CD14-positive monocyte (primary cell): ENCODE measurements around the gene AJAP1. TPM values are rescaled to one million over a fixed set of nuclear protein-coding genes. Genes with fewer than 3 reads are reported as not detected.

ENCODE experiments used
- DNase-seq, 3 donors: peaks; one replicate each; pipeline ENCODE4 v3.0.0-alpha.2; 2011 to 2022
- H2AFZ ChIP-seq: 2 replicates; pipeline ENCODE4 v1.6.0; 2012; ENCODE audit warnings: mild to moderate bottlenecking, low read depth, low read length, inconsistent platforms; ENCODE audit not compliant: insufficient read depth, poor library complexity, severe bottlenecking
- H3K27ac ChIP-seq, 2 donors: 1 replicate in 1 of 2; 2 replicates in 1 of 2; pipeline ENCODE4 v1.5.1; 2012 to 2013; ENCODE audit warnings: low read length in 2 of 2, control low read depth in 1 of 2, inconsistent platforms in 1 of 2, low read depth in 1 of 2, mild to moderate bottlenecking in 1 of 2
- H3K27me3 ChIP-seq, 2 donors: one replicate each; pipeline versions ENCODE4 v1.6.0 to v1.6.1; 2011 to 2013; ENCODE audit warnings: low read length in 2 of 2; ENCODE audit not compliant: control insufficient read depth in 2 of 2, insufficient read depth in 2 of 2
- H3K36me3 ChIP-seq, 2 donors: replicated peaks in 1 of 2; 1 replicate in 1 of 2; 2 replicates in 1 of 2; pipeline versions ENCODE4 v1.5.1 to v1.6.1; 2012 to 2013; ENCODE audit warnings: low read length in 2 of 2, control low read depth in 1 of 2, inconsistent platforms in 1 of 2, mild to moderate bottlenecking in 1 of 2; ENCODE audit not compliant: insufficient read depth in 2 of 2, control insufficient read depth in 1 of 2
- H3K4me1 ChIP-seq, 2 donors: 1 replicate in 1 of 2; 2 replicates in 1 of 2; pipeline versions ENCODE4 v1.5.1 to v1.6.1; 2012 to 2013; ENCODE audit warnings: low read length in 2 of 2, control low read depth in 1 of 2, inconsistent platforms in 1 of 2, mild to moderate bottlenecking in 1 of 2, moderate library complexity in 1 of 2; ENCODE audit not compliant: insufficient read depth in 2 of 2, control insufficient read depth in 1 of 2
- H3K4me2 ChIP-seq: replicated peaks from 2 replicates; pipeline ENCODE3; 2012; ENCODE audit warnings: low read length, moderate library complexity, mild to moderate bottlenecking; ENCODE audit not compliant: poor library complexity, severe bottlenecking; ENCODE audit errors: extremely low read depth
- H3K4me3 ChIP-seq, 3 experiments: fragments of 200-600 bp in 1 of 3; sonication (generic) in 1 of 3; replicated peaks in 1 of 3; 1 replicate in 2 of 3; 2 replicates in 1 of 3; pipeline ENCODE4 v1.5.1; 2011 to 2013; ENCODE audit warnings: low read length in 3 of 3, mild to moderate bottlenecking in 3 of 3, control low read depth in 2 of 3, low read depth in 2 of 3, inconsistent platforms in 1 of 3, moderate library complexity in 1 of 3
- H3K79me2 ChIP-seq: 2 replicates; pipeline ENCODE4 v1.6.0; 2012; ENCODE audit warnings: mild to moderate bottlenecking, control low read depth, inconsistent platforms, low read length, moderate library complexity; ENCODE audit not compliant: insufficient read depth
- H3K9ac ChIP-seq: 2 replicates; pipeline ENCODE4 v1.6.0; 2017; ENCODE audit warnings: low read length, mild to moderate bottlenecking; ENCODE audit not compliant: insufficient read depth, poor library complexity, severe bottlenecking
- H3K9me3 ChIP-seq, 2 donors: replicated peaks in 1 of 2; 1 replicate in 1 of 2; 2 replicates in 1 of 2; pipeline versions ENCODE4 v1.5.1 to v1.6.1; 2012 to 2013; ENCODE audit warnings: low read length in 2 of 2, control low read depth in 1 of 2; ENCODE audit not compliant: control insufficient read depth in 1 of 2, insufficient read depth in 1 of 2
- H4K20me1 ChIP-seq: 2 replicates; pipeline ENCODE4 v1.6.0; 2012; ENCODE audit warnings: mild to moderate bottlenecking, low read length, control low read depth, moderate library complexity; ENCODE audit not compliant: insufficient read depth
- H3K27ac Mint-ChIP-seq, 7 donors: one replicate each; pipeline ENCODE4 v1.8.0; 2020; ENCODE audit warnings: mild to moderate bottlenecking in 7 of 7, mixed read lengths in 7 of 7, moderate library complexity in 6 of 7, inconsistent platforms in 2 of 7
- H3K27me3 Mint-ChIP-seq, 3 donors: one replicate each; pipeline ENCODE4 v1.8.0; 2021 to 2022; ENCODE audit warnings: low read depth in 3 of 3, mild to moderate bottlenecking in 3 of 3, mixed read lengths in 3 of 3, moderate library complexity in 3 of 3, inconsistent platforms in 1 of 3
- H3K36me3 Mint-ChIP-seq, 2 donors: one replicate each; pipeline ENCODE4 v1.8.0; 2020; ENCODE audit warnings: mixed read lengths in 2 of 2, inconsistent platforms in 1 of 2, mild to moderate bottlenecking in 1 of 2
- H3K4me1 Mint-ChIP-seq: one replicate; pipeline ENCODE4 v1.8.0; 2020; ENCODE audit warnings: mild to moderate bottlenecking, mixed read lengths
- H3K4me3 Mint-ChIP-seq, 2 donors: one replicate each; pipeline ENCODE4 v1.8.0; 2020; ENCODE audit warnings: mild to moderate bottlenecking in 2 of 2, mixed read lengths in 2 of 2, moderate library complexity in 1 of 2
- H3K9me3 Mint-ChIP-seq, 7 donors: one replicate each; pipeline ENCODE4 v1.8.0; 2020 to 2022; ENCODE audit warnings: mixed read lengths in 7 of 7, mild to moderate bottlenecking in 6 of 7, moderate library complexity in 6 of 7, inconsistent platforms in 2 of 7
- WGBS: methylation state at CpG from one replicate; pipeline ENCODE4 v1.1.5; 2013; ENCODE audit warnings: missing lambda C conversion rate; ENCODE audit not compliant: insufficient coverage; 5-methylcytosine and 5-hydroxymethylcytosine counted together
- intact Hi-C, 2 donors: fragments of 100-400 bp; cut with micrococcal nuclease; formaldehyde crosslinking; loops; one replicate each; pipeline versions ENCODE4 v1.15.0 to v1.15.1; 2023
- polyA plus RNA-seq, 3 donors: library from polyadenylated mRNA; depleted of rRNA in 1 of 3; unstranded in 2 of 3; stranded (reverse) in 1 of 3; fragments of 300-500 nt in 2 of 3; fragments of >200 nt in 1 of 3; fragmentation: Illumina TruSeq in 2 of 3; gene quantifications; 1 replicate in 2 of 3; 2 replicates in 1 of 3; pipeline ENCODE4 v1.2.3, GENCODE V29; 2012 to 2021
- TF ChIP-seq, protein P1 (sequence below): fragments of 200-600 bp; IDR thresholded peaks from one replicate; pipeline ENCODE4 v1.8.0; 2022; ENCODE audit warnings: antibody characterized with exemption, mild to moderate bottlenecking

The AJAP1 gene
- polyA plus RNA-seq, 3 donors = not detected

DNA sequence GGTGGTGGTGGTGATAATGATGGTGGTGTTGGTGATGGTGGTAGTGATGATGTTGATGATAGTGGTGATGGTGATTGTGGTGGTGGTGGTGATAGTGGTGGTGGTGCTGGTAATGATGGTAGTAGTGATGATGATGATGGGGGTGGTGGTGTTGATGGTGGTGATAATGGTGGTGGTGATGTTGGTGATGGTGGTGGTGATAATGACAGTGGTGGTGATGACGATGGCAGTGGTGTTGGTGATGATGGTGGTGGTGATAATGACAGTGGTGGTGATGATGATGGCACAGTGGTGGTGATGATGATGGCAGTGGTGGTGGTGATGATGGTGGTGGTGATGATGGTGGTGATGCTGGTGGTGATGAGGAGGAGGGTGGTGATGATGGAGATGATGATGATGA is 7.0 kb upstream of the AJAP1 start:
- Mint-ChIP-seq H3K27ac (no peak overlapping the region), H3K9me3 (no peaks in the 10 kb centered on the region), H3K27me3 (peaks cover 0 to 8% (median 7%) of the 10 kb centered on the region in 3 donors), H3K4me1 (no peaks in the 10 kb centered on the region), H3K36me3 (no peaks in the 10 kb centered on the region), H3K4me3 (no peak overlapping the region)
- TF ChIP-seq, protein P1, sequence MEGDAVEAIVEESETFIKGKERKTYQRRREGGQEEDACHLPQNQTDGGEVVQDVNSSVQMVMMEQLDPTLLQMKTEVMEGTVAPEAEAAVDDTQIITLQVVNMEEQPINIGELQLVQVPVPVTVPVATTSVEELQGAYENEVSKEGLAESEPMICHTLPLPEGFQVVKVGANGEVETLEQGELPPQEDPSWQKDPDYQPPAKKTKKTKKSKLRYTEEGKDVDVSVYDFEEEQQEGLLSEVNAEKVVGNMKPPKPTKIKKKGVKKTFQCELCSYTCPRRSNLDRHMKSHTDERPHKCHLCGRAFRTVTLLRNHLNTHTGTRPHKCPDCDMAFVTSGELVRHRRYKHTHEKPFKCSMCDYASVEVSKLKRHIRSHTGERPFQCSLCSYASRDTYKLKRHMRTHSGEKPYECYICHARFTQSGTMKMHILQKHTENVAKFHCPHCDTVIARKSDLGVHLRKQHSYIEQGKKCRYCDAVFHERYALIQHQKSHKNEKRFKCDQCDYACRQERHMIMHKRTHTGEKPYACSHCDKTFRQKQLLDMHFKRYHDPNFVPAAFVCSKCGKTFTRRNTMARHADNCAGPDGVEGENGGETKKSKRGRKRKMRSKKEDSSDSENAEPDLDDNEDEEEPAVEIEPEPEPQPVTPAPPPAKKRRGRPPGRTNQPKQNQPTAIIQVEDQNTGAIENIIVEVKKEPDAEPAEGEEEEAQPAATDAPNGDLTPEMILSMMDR = no peak
- Histone ChIP-seq H3K27ac (no peak overlapping the region), H3K27me3 (peaks cover 3 to 17% of the 10 kb centered on the region in 2 donors), H3K4me3 (no peak overlapping the region), H3K79me2 (no peaks in the 10 kb centered on the region), H3K4me2 (no peak overlapping the region), H3K4me1 (no peaks in the 10 kb centered on the region), H3K36me3 (no peaks in the 10 kb centered on the region), H4K20me1 (no peaks in the 10 kb centered on the region), H2AFZ (no peak overlapping the region), H3K9ac (no peak overlapping the region), H3K9me3 (no peaks in the 10 kb centered on the region)
- WGBS = 91% methylated on average over 1 of the region's 1 CpG
- DNase-seq = no peak
- intact Hi-C loops = no loop called here

GRCh38 chr1:4648657-4649056 is 5.8 kb upstream of the AJAP1 start:
- Mint-ChIP-seq H3K27ac (no peak overlapping the region), H3K27me3 (peaks cover 11 to 20% (median 15%) of the 10 kb centered on the region in 3 donors), H3K4me1 (no peaks in the 10 kb centered on the region), H3K4me3 (no peak overlapping the region), H3K9me3 (peaks cover 0 to 2% (median 0%) of the 10 kb centered on the region in 7 donors), H3K36me3 (no peaks in the 10 kb centered on the region)
- Histone ChIP-seq H3K4me1 (no peaks in the 10 kb centered on the region), H3K79me2 (no peaks in the 10 kb centered on the region), H3K27me3 (peaks cover 12 to 30% of the 10 kb centered on the region in 2 donors), H3K9ac (no peak overlapping the region), H2AFZ (no peak overlapping the region), H3K9me3 (peaks cover 0 to 3% of the 10 kb centered on the region in 2 donors), H3K4me2 (no peak overlapping the region), H3K27ac (no peak overlapping the region), H4K20me1 (no peaks in the 10 kb centered on the region), H3K4me3 (no peak overlapping the region), H3K36me3 (no peaks in the 10 kb centered on the region)
- TF ChIP-seq, protein P1 = no peak
- 100% methylated on average over 2 of the region's 2 CpGs for WGBS
- DNase-seq = no peak
- intact Hi-C loops = no loop called here
